Neural progenitor cell (in vitro differentiated cells): ENCODE data around the gene CHST8.

Experiments used
- CTCF ChIP-seq: fragments of 200-600 bp; sonication (generic); IDR thresholded peaks from 2 replicates; pipeline ENCODE4 v1.5.1; 2017; ENCODE audit warnings: antibody characterized with exemption, mild to moderate bottlenecking
- EZH2 ChIP-seq: fragments of 200-600 bp; sonication (generic); IDR thresholded peaks from 2 replicates; pipeline ENCODE4 v1.6.1; 2017; ENCODE audit warnings: antibody characterized with exemption, mild to moderate bottlenecking, moderate library complexity

DNA sequence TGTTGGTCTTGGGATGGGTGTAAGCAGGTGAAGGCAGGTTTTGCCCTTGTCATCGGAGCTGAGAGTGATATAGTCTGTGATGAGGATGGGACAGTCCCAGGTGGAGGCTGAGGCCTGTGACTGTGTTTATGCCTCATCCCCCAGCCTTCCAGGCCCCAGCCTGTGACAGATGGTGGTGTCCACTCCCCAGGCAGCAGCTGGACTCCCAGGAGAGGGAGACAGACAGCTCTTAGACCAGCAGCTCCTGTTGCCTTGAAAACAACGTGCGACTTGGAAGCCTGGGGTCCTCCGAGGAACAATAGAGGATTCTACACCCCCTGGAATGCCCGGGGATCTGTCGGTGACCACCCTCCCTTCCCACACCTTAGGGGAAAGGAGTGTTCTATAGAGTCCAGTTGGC, 63.8 kb downstream of the CHST8 start:
- TF ChIP-seq CTCF, result no peak
- no peak for TF ChIP-seq EZH2
